SK-N-SH (cell line): ENCODE data around the gene PGGHG.
"Not testable (repeated sequence)": the region's sequence is repeated elsewhere in the genome, so short reads cannot be mapped to it uniquely, and the experiment has no call there.

Experiments used
- GABPA ChIP-seq: IDR thresholded peaks from 2 replicates; pipeline ENCODE4 v1.4.0; 2012; ENCODE audit warnings: low read depth, mild to moderate bottlenecking
- GATA2 ChIP-seq: sonication (generic); formaldehyde crosslinking; IDR thresholded peaks from 2 replicates; pipeline ENCODE4 v1.5.0; 2020; ENCODE audit warnings: mild to moderate bottlenecking, missing genetic modification reagents
- MAX ChIP-seq: IDR thresholded peaks from 2 replicates; pipeline ENCODE4 v1.4.0; 2012; ENCODE audit warnings: low read depth
- TF ChIP-seq, protein P1 (sequence below): fragments of 200-600 bp; sonication (generic); IDR thresholded peaks from 2 replicates; pipeline ENCODE4 v1.6.1; 2017; ENCODE audit warnings: antibody characterized with exemption, mild to moderate bottlenecking, moderate library complexity

- TF ChIP-seq, protein P1, sequence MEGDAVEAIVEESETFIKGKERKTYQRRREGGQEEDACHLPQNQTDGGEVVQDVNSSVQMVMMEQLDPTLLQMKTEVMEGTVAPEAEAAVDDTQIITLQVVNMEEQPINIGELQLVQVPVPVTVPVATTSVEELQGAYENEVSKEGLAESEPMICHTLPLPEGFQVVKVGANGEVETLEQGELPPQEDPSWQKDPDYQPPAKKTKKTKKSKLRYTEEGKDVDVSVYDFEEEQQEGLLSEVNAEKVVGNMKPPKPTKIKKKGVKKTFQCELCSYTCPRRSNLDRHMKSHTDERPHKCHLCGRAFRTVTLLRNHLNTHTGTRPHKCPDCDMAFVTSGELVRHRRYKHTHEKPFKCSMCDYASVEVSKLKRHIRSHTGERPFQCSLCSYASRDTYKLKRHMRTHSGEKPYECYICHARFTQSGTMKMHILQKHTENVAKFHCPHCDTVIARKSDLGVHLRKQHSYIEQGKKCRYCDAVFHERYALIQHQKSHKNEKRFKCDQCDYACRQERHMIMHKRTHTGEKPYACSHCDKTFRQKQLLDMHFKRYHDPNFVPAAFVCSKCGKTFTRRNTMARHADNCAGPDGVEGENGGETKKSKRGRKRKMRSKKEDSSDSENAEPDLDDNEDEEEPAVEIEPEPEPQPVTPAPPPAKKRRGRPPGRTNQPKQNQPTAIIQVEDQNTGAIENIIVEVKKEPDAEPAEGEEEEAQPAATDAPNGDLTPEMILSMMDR, result not testable (repeated sequence)
- not testable (repeated sequence) for TF ChIP-seq GABPA; MAX; GATA2 (CRISPR knock-in tag)
These were observed 20.1 kb downstream of the PGGHG start for GRCh38 chr11:308740-309665.
